ENCODE results near the gene NDUFV3. TPM values are rescaled to one million over a fixed set of nuclear protein-coding genes. Genes with fewer than 3 reads are reported as not detected.
"Not testable (repeated sequence)": the region's sequence is repeated elsewhere in the genome, so short reads cannot be mapped to it uniquely, and the experiment has no call there.

Gene NDUFV3
- total RNA-seq, 2 donors from 2014 or later = 25.9 to 36.6 TPM

DNA sequence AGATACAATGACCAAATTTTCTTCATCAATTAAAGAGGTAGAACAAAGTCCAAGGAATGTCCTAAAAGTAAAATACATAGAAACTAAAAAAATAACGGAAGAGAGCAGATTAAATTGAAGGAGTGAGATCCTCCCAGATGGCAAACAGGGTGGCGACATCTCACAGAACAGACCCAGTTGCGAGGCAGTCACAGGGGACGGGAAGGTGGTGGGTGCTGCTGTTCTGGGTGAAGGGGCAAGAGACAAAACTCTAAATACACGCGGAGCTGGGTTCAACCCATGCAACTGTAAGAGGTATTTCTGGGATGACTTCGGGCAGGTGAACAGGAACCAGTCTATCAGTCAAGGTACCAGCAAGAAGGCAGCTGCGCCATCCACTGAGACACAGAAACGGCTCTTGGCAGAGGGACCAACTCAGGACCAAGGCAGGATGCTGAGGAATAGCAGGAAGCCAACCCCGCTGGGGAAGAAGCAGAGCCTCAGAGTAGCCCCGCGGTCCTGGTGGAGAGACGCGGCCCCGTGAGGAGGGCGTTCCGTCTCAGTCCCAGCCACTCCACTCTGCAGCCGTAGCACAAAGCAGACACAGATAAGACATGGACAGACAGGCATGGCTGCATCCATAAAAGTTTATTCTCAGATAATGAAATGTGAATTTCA, 45.9 kb upstream of the NDUFV3 start:
- TF ChIP-seq, protein P1, sequence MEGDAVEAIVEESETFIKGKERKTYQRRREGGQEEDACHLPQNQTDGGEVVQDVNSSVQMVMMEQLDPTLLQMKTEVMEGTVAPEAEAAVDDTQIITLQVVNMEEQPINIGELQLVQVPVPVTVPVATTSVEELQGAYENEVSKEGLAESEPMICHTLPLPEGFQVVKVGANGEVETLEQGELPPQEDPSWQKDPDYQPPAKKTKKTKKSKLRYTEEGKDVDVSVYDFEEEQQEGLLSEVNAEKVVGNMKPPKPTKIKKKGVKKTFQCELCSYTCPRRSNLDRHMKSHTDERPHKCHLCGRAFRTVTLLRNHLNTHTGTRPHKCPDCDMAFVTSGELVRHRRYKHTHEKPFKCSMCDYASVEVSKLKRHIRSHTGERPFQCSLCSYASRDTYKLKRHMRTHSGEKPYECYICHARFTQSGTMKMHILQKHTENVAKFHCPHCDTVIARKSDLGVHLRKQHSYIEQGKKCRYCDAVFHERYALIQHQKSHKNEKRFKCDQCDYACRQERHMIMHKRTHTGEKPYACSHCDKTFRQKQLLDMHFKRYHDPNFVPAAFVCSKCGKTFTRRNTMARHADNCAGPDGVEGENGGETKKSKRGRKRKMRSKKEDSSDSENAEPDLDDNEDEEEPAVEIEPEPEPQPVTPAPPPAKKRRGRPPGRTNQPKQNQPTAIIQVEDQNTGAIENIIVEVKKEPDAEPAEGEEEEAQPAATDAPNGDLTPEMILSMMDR (IDR thresholded peaks at IDR 0.05) = no peak
- Histone ChIP-seq H3K27me3 (no peaks in the 10 kb centered on the region), H3K4me1 (no peaks in the 10 kb centered on the region), H3K4me3 (no peak overlapping the region), H3K9ac (ENCODE audit: low read depth in 2 of 2, low read length in 2 of 2) (no peak overlapping the region), H3K36me3 (no peaks in the 10 kb centered on the region), H3K9me3 (no peaks in the 10 kb centered on the region), H3K27ac (no peak overlapping the region)
- no peak for DNase-seq
- intact Hi-C loops (cut with DNase I) = no loop called here

GRCh38 chr21:42847726-42848125, 45.4 kb upstream of the NDUFV3 start:
- H3K9ac ChIP-seq (ENCODE audit: low read depth in 2 of 2, low read length in 2 of 2) = no peak overlapping the region
- no peaks in the 10 kb centered on the region for H3K36me3 ChIP-seq
- H3K27me3 ChIP-seq = no peaks in the 10 kb centered on the region
- intact Hi-C loops (cut with DNase I) = no loop called here
- H3K4me1 ChIP-seq = no peaks in the 10 kb centered on the region
- H3K27ac ChIP-seq = no peak overlapping the region
- H3K9me3 ChIP-seq = no peaks in the 10 kb centered on the region
- no peak for DNase-seq
- no peak overlapping the region for H3K4me3 ChIP-seq
- TF ChIP-seq, protein P1 (IDR thresholded peaks at IDR 0.05) = no peak

DNA sequence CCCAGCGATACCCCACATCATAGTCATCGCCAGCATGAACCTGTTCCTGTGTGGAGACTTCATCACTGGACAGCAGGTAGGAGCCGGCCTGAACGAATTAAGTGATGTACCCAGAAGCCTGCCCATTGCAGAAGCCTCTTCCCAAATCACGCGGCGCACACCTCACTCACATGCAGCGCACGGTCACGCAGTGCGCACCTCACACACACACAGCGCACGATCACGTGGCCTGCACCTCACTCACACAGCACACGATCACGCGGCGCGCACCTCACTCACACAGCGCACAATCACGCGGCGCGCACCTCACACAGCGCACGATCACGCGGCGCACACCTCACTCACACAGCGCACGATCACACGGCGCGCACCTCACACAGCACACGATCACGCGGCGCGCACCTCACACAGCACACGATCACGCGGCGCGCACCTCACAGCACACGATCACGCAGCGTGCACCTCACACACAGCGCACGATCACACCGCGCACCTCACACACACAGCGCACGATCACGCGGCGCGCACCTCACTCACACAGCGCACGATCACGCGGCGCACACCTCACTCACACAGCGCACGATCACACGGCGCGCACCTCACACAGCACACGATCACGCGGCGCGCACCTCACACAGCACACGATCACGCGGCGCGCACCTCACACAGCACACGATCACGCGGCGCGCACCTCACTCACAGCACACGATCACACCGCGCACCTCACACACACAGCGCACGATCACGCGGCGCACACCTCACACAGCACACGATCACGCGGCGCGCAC, 44.8 kb upstream of the NDUFV3 start:
- H3K27me3 ChIP-seq; H3K4me1 ChIP-seq; H3K27ac ChIP-seq; DNase-seq; H3K4me3 ChIP-seq; H3K9ac ChIP-seq (ENCODE audit: low read depth in 2 of 2, low read length in 2 of 2); H3K9me3 ChIP-seq; intact Hi-C loops (cut with DNase I); H3K36me3 ChIP-seq: not testable (repeated sequence)

- Histone ChIP-seq H3K9ac (ENCODE audit: low read depth in 2 of 2, low read length in 2 of 2) (no peak overlapping the region), H3K36me3 (peaks cover 2% of the 10 kb centered on the region)
Measured at GRCh38 chr21:42848932-42849758, 44.0 kb upstream of the NDUFV3 start.

GRCh38 chr21:42849759-42850412, 43.2 kb upstream of the NDUFV3 start:
- Histone ChIP-seq H3K4me3 (no peak overlapping the region), H3K9me3 (no peaks in the 10 kb centered on the region), H3K9ac (ENCODE audit: low read depth in 2 of 2, low read length in 2 of 2) (no peak overlapping the region), H3K36me3 (peaks cover 4% of the 10 kb centered on the region), H3K27ac (no peak overlapping the region), H3K27me3 (no peaks in the 10 kb centered on the region), H3K4me1 (no peaks in the 10 kb centered on the region)
- DNase-seq = no peak
- intact Hi-C loops (cut with DNase I) = no loop called here
- TF ChIP-seq, protein P1 (IDR thresholded peaks at IDR 0.05) = no peak

More at GRCh38 chr21:42848932-42849758, 44.0 kb upstream of the NDUFV3 start:
- H3K9me3 ChIP-seq = no peaks in the 10 kb centered on the region
- no peak overlapping the region for H3K4me3 ChIP-seq
- H3K27me3 ChIP-seq = no peaks in the 10 kb centered on the region
- DNase-seq = no peak
- TF ChIP-seq, protein P1 (IDR thresholded peaks at IDR 0.05) = no peak
- intact Hi-C loops (cut with DNase I) = no loop called here
- no peak overlapping the region for H3K27ac ChIP-seq
- no peaks in the 10 kb centered on the region for H3K4me1 ChIP-seq

Measured in colonic mucosa (tissue), 4 donors.